ENCODE results near the gene WSCD2.

WSCD2 gene

GRCh38 chr12:108141600-108142130 is 12.6 kb downstream of the WSCD2 start:
- Histone ChIP-seq H3K4me3 (ENCODE audit: low read length) (no peak overlapping the region), H3K4me1 (ENCODE audit: insufficient read depth, low read length) (no peaks in the 10 kb centered on the region), H3K27me3 (ENCODE audit: insufficient read depth, low read length) (no peaks in the 10 kb centered on the region), H2AFZ (ENCODE audit: low read depth, low read length) (no peak overlapping the region), H3K36me3 (ENCODE audit: insufficient read depth, low read length) (no peaks in the 10 kb centered on the region), H3K9me3 (ENCODE audit: low read length) (no peaks in the 10 kb centered on the region)

DNA sequence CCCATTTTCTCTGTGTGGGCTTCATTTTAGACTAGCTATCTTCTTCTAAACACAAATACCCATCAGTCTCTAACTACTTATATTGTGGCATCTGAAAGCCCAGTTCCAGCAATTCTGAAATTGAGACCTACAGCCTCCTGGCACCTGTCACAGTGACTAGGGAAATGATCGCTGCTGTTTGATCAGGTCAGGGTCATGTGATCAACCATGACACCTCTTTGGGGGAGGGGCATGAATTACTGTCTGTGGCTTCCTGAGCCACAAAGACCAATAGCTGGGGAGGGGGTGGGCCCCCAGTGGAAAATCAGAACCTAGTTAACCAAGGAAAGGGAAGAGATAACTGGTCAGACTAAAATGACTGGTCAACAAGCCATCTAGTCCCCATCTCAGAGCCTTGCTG is 14.1 kb downstream of the WSCD2 start:
- Histone ChIP-seq H3K4me3 (ENCODE audit: low read length) (no peak overlapping the region), H2AFZ (ENCODE audit: low read depth, low read length) (no peak overlapping the region), H3K27me3 (ENCODE audit: insufficient read depth, low read length) (no peaks in the 10 kb centered on the region), H3K4me1 (ENCODE audit: insufficient read depth, low read length) (no peaks in the 10 kb centered on the region), H3K36me3 (ENCODE audit: insufficient read depth, low read length) (no peaks in the 10 kb centered on the region), H3K9me3 (ENCODE audit: low read length) (no peaks in the 10 kb centered on the region)

GRCh38 chr12:108144080-108144479 is 15.0 kb downstream of the WSCD2 start:
- H3K4me1 ChIP-seq (ENCODE audit: insufficient read depth, low read length), result no peaks in the 10 kb centered on the region
- H3K9me3 ChIP-seq (ENCODE audit: low read length), result no peaks in the 10 kb centered on the region
- H3K36me3 ChIP-seq (ENCODE audit: insufficient read depth, low read length), result no peaks in the 10 kb centered on the region
- H3K27me3 ChIP-seq (ENCODE audit: insufficient read depth, low read length), result no peaks in the 10 kb centered on the region
- no peak overlapping the region for H2AFZ ChIP-seq (ENCODE audit: low read depth, low read length)
- H3K4me3 ChIP-seq (ENCODE audit: low read length), result no peak overlapping the region

- Histone ChIP-seq H3K9me3 (ENCODE audit: low read length) (no peaks in the 10 kb centered on the region), H3K36me3 (ENCODE audit: insufficient read depth, low read length) (no peaks in the 10 kb centered on the region), H3K27me3 (ENCODE audit: insufficient read depth, low read length) (no peaks in the 10 kb centered on the region), H3K4me3 (ENCODE audit: low read length) (no peak overlapping the region), H3K4me1 (ENCODE audit: insufficient read depth, low read length) (no peaks in the 10 kb centered on the region), H2AFZ (ENCODE audit: low read depth, low read length) (no peak overlapping the region)
Observed at GRCh38 chr12:108145011-108145410, 15.9 kb downstream of the WSCD2 start.

- no peak overlapping the region for H3K4me3 ChIP-seq (ENCODE audit: low read length)
- H3K4me1 ChIP-seq (ENCODE audit: insufficient read depth, low read length), result no peaks in the 10 kb centered on the region
- no peaks in the 10 kb centered on the region for H3K27me3 ChIP-seq (ENCODE audit: insufficient read depth, low read length)
- no peak overlapping the region for H2AFZ ChIP-seq (ENCODE audit: low read depth, low read length)
- no peaks in the 10 kb centered on the region for H3K36me3 ChIP-seq (ENCODE audit: insufficient read depth, low read length)
- no peaks in the 10 kb centered on the region for H3K9me3 ChIP-seq (ENCODE audit: low read length)
Observed at GRCh38 chr12:108146035-108146893, 17.2 kb downstream of the WSCD2 start.

DNA sequence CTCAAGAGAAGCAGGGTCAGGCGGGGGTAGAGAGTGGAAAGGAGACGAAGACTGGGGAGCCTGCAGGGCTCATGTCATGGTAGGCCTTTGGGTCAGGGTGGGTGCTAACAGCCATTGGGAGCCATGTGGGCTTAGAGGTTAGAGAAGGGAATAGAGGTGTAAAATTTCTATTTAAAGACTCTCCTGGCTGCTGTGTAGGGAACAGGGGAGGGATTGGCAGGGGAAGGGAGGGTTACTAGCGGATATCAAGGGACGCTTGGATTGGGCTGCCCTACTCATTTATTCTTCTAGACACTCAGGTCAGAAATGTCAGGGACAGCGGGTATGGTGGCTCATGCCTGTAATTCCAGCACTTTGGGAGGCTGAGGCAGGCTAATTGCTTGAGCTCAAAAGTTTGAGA is 18.2 kb downstream of the WSCD2 start:
- no peak overlapping the region for H2AFZ ChIP-seq (ENCODE audit: low read depth, low read length)
- no peaks in the 10 kb centered on the region for H3K9me3 ChIP-seq (ENCODE audit: low read length)
- no peaks in the 10 kb centered on the region for H3K4me1 ChIP-seq (ENCODE audit: insufficient read depth, low read length)
- no peaks in the 10 kb centered on the region for H3K27me3 ChIP-seq (ENCODE audit: insufficient read depth, low read length)
- H3K4me3 ChIP-seq (ENCODE audit: low read length), result no peak overlapping the region
- H3K36me3 ChIP-seq (ENCODE audit: insufficient read depth, low read length), result no peaks in the 10 kb centered on the region

GRCh38 chr12:108148521-108149074 is 19.5 kb downstream of the WSCD2 start:
- H3K27me3 ChIP-seq (ENCODE audit: insufficient read depth, low read length), result no peaks in the 10 kb centered on the region
- H2AFZ ChIP-seq (ENCODE audit: low read depth, low read length), result no peak overlapping the region
- H3K36me3 ChIP-seq (ENCODE audit: insufficient read depth, low read length), result no peaks in the 10 kb centered on the region
- no peak overlapping the region for H3K4me3 ChIP-seq (ENCODE audit: low read length)
- no peaks in the 10 kb centered on the region for H3K9me3 ChIP-seq (ENCODE audit: low read length)
- H3K4me1 ChIP-seq (ENCODE audit: insufficient read depth, low read length), result no peaks in the 10 kb centered on the region

DNA sequence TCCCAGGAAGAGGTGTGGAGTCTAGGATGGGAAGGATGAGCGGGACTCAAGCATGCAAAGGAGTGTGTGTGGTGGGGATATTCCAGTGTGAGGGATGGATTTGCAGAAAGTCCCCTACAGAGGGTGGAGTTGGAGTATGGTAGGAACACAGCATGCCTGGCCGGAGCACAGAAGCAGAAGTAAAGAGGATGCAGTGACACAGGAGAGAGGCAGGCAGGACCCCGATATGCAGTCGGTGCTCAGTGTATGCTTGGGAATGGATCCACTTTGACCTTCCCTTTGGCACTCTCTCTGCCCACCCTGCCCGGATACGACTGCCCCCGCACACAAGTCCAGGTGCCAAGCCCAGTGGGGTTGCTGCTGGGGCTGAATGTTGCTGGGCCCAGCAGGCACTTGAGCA is 21.3 kb downstream of the WSCD2 start:
- Histone ChIP-seq H3K27me3 (ENCODE audit: insufficient read depth, low read length) (no peaks in the 10 kb centered on the region), H3K4me1 (ENCODE audit: insufficient read depth, low read length) (no peaks in the 10 kb centered on the region), H3K9me3 (ENCODE audit: low read length) (no peaks in the 10 kb centered on the region), H3K4me3 (ENCODE audit: low read length) (no peak overlapping the region), H3K36me3 (ENCODE audit: insufficient read depth, low read length) (no peaks in the 10 kb centered on the region), H2AFZ (ENCODE audit: low read depth, low read length) (no peak overlapping the region)

GRCh38 chr12:108151533-108152169 is 22.6 kb downstream of the WSCD2 start:
- Histone ChIP-seq H3K4me3 (ENCODE audit: low read length) (no peak overlapping the region), H3K9me3 (ENCODE audit: low read length) (no peaks in the 10 kb centered on the region), H3K36me3 (ENCODE audit: insufficient read depth, low read length) (no peaks in the 10 kb centered on the region), H2AFZ (ENCODE audit: low read depth, low read length) (no peak overlapping the region), H3K4me1 (ENCODE audit: insufficient read depth, low read length) (no peaks in the 10 kb centered on the region), H3K27me3 (ENCODE audit: insufficient read depth, low read length) (no peaks in the 10 kb centered on the region)

- Histone ChIP-seq H2AFZ (ENCODE audit: low read depth, low read length) (no peak overlapping the region), H3K4me3 (ENCODE audit: low read length) (no peak overlapping the region), H3K4me1 (ENCODE audit: insufficient read depth, low read length) (no peaks in the 10 kb centered on the region), H3K27me3 (ENCODE audit: insufficient read depth, low read length) (no peaks in the 10 kb centered on the region), H3K9me3 (ENCODE audit: low read length) (no peaks in the 10 kb centered on the region), H3K36me3 (ENCODE audit: insufficient read depth, low read length) (no peaks in the 10 kb centered on the region)
Observed at GRCh38 chr12:108152170-108152538, 23.1 kb downstream of the WSCD2 start.

DNA sequence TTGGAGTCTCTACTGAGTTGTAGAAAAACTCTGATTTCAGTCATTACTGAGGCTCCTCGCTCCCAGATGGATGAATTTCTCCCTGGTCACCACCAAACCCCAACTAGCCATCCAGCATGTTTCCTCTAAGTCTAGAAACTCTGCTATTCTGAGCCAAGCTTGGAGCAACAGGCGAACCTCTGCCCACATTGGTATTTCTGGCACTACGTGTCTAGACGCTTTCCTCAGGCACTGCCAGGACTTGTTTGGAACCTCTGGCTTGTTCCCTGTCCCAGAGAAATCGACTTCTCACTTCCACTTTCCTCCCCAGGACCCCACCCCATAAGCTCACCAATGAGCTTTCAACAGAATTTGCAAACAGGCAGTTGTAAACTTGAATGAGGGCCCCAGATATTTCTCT is 27.6 kb downstream of the WSCD2 start:
- Histone ChIP-seq H3K27me3 (ENCODE audit: insufficient read depth, low read length) (no peaks in the 10 kb centered on the region), H2AFZ (ENCODE audit: low read depth, low read length) (no peak overlapping the region), H3K36me3 (ENCODE audit: insufficient read depth, low read length) (no peaks in the 10 kb centered on the region)

GRCh38 chr12:108157870-108158459 is 28.9 kb downstream of the WSCD2 start:
- Histone ChIP-seq H3K4me1 (ENCODE audit: insufficient read depth, low read length) (no peaks in the 10 kb centered on the region), H3K9me3 (ENCODE audit: low read length) (no peaks in the 10 kb centered on the region), H2AFZ (ENCODE audit: low read depth, low read length) (no peak overlapping the region), H3K27me3 (ENCODE audit: insufficient read depth, low read length) (no peaks in the 10 kb centered on the region), H3K4me3 (ENCODE audit: low read length) (no peak overlapping the region), H3K36me3 (ENCODE audit: insufficient read depth, low read length) (no peaks in the 10 kb centered on the region)

More for the DNA sequence above, 27.6 kb downstream of the WSCD2 start:
- H3K4me3 ChIP-seq (ENCODE audit: low read length), result no peak overlapping the region
- H3K4me1 ChIP-seq (ENCODE audit: insufficient read depth, low read length), result no peaks in the 10 kb centered on the region
- no peaks in the 10 kb centered on the region for H3K9me3 ChIP-seq (ENCODE audit: low read length)

DNA sequence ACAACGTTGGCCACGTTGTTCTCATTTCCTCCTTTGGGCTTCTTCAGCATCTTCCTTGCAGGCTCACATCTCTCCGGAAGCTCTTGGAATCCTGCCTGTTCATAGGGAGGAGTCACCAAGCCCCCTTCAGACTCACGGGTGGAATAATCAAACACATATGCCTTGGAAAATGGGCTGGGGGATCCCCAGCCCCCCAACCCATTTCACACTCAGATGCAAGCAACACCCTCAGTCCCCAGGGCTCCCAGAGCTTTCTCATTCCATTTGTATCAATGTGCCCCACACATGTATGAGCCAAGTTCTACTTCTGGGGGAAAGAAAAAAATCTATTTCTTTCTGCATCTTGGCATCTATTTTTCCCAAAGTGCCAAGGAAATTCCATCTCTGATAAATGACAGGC is 33.1 kb downstream of the WSCD2 start:
- Histone ChIP-seq H3K4me3 (ENCODE audit: low read length) (no peak overlapping the region), H2AFZ (ENCODE audit: low read depth, low read length) (no peak overlapping the region), H3K36me3 (ENCODE audit: insufficient read depth, low read length) (no peaks in the 10 kb centered on the region), H3K27me3 (ENCODE audit: insufficient read depth, low read length) (no peaks in the 10 kb centered on the region), H3K9me3 (ENCODE audit: low read length) (no peaks in the 10 kb centered on the region), H3K4me1 (ENCODE audit: insufficient read depth, low read length) (no peaks in the 10 kb centered on the region)
